ENCODE measurements around the gene PCDH15.
A peak's percentile ranks its signal among the peaks of the same experiment; 100 is the strongest.
"Not testable (repeated sequence)": the region's sequence is repeated elsewhere in the genome, so short reads cannot be mapped to it uniquely, and the experiment has no call there.

Gene PCDH15

GRCh38 chr10:54394598-54394997 lies 406.4 kb downstream of the PCDH15 start:
- DNase-seq (ENCODE audit: low spot score), result not testable (repeated sequence)

- DNase-seq (ENCODE audit: low spot score), result no peak
Observed at GRCh38 chr10:54372179-54372578, 428.9 kb downstream of the PCDH15 start.

GRCh38 chr10:54368984-54369383 lies 432.0 kb downstream of the PCDH15 start:
- DNase-seq (ENCODE audit: low spot score), result no peak

- no peak for DNase-seq (ENCODE audit: low spot score)
Observed at GRCh38 chr10:54363390-54363789, 437.6 kb downstream of the PCDH15 start.

- no peak for DNase-seq (ENCODE audit: low spot score)
Observed at GRCh38 chr10:54342058-54342457, 459.0 kb downstream of the PCDH15 start.

GRCh38 chr10:54335296-54335695 lies 465.7 kb downstream of the PCDH15 start:
- DNase-seq (ENCODE audit: low spot score), result no peak

- no peak for DNase-seq (ENCODE audit: low spot score)
Observed at GRCh38 chr10:54319341-54319740, 481.7 kb downstream of the PCDH15 start.

- DNase-seq (ENCODE audit: low spot score), result no peak
Observed at GRCh38 chr10:54318470-54318869, 482.6 kb downstream of the PCDH15 start.

GRCh38 chr10:54314430-54314829 lies 486.6 kb downstream of the PCDH15 start:
- no peak for DNase-seq (ENCODE audit: low spot score)

GRCh38 chr10:54284526-54285193 lies 516.4 kb downstream of the PCDH15 start:
- no peak for DNase-seq (ENCODE audit: low spot score)

GRCh38 chr10:54282012-54282411 lies 519.0 kb downstream of the PCDH15 start:
- no peak for DNase-seq (ENCODE audit: low spot score)

GRCh38 chr10:54266395-54266794 lies 534.6 kb downstream of the PCDH15 start:
- no peak for DNase-seq (ENCODE audit: low spot score)

- DNase-seq (ENCODE audit: low spot score), result no peak
Observed at GRCh38 chr10:54262726-54263125, 538.3 kb downstream of the PCDH15 start.

GRCh38 chr10:54259104-54259503 lies 541.9 kb downstream of the PCDH15 start:
- no peak for DNase-seq (ENCODE audit: low spot score)

- no peak for DNase-seq (ENCODE audit: low spot score)
Observed at GRCh38 chr10:54234832-54235231, 566.2 kb downstream of the PCDH15 start.

- DNase-seq (ENCODE audit: low spot score), result no peak
Observed at GRCh38 chr10:54203401-54203800, 597.6 kb downstream of the PCDH15 start.

- no peak for DNase-seq (ENCODE audit: low spot score)
Observed at GRCh38 chr10:54198051-54198450, 603.0 kb downstream of the PCDH15 start.

GRCh38 chr10:54194806-54195205 lies 606.2 kb downstream of the PCDH15 start:
- DNase-seq (ENCODE audit: low spot score), result no peak

- peak; percentile 4 for DNase-seq (ENCODE audit: low spot score)
Observed at GRCh38 chr10:54159924-54160323, 641.1 kb downstream of the PCDH15 start.

GRCh38 chr10:54148508-54148907 lies 652.5 kb downstream of the PCDH15 start:
- no peak for DNase-seq (ENCODE audit: low spot score)

GRCh38 chr10:54139819-54140428 lies 661.1 kb downstream of the PCDH15 start:
- no peak for DNase-seq (ENCODE audit: low spot score)

- no peak for DNase-seq (ENCODE audit: low spot score)
Observed at GRCh38 chr10:54137396-54137795, 663.6 kb downstream of the PCDH15 start.

GRCh38 chr10:54133203-54133602 lies 667.8 kb downstream of the PCDH15 start:
- no peak for DNase-seq (ENCODE audit: low spot score)

- DNase-seq (ENCODE audit: low spot score), result no peak
Observed at GRCh38 chr10:54131833-54132232, 669.2 kb downstream of the PCDH15 start.
